ENCODE results near the gene IQSEC1.

DNA sequence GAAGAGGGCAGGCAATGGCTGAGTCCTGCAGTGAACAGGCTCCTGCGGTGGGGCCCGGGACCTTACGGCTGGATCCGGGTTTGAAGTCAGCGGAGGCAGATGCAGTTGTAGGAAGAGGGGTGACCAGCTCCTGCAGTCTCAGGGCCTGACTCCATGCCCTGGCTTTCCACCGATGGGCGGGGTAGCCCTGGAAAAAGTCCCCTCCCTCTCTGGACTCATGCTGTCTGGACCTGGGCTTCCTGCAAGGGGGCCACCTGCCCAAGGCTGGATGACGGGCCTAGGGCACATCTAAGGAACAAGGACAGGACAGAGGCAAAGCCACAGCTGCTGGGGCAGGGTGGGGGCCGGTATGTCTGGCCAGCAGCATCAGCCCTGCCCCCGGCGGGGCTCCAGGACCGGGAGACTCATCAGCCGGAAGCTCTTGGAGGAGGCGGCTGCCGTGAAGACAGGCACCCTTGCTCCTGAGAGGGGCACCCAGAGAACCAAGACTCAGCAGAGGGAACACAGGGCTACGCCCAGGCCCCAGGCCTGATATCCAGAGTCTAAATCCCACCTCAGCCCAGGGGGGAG lies 12.8 kb downstream of the IQSEC1 start:
- TF ChIP-seq CTCF (IDR thresholded peaks at IDR 0.05) (no peak), POLR2A (IDR thresholded peaks at IDR 0.05) (no peak)

Measured in Peyer's patch (tissue), 4 donors.